OCI-LY7 (cell line): Measurements from ENCODE around the gene ANKRD30A.

Experiments
- EZH2phosphoT487 ChIP-seq: fragments of 200-600 bp; sonication (generic); IDR thresholded peaks from 2 replicates; pipeline ENCODE4 v1.6.1; 2018; ENCODE audit warnings: low read depth, borderline replicate concordance, mild to moderate bottlenecking, mixed run types, antibody characterized with exemption, low read length, moderate library complexity, mixed read lengths
- TF ChIP-seq, protein P1 (sequence below): fragments of 200-600 bp; sonication (generic); conservative IDR thresholded peaks from 2 replicates; pipeline ENCODE4 v1.5.1; 2014; ENCODE audit warnings: mild to moderate bottlenecking, antibody characterized with exemption, low read length, moderate library complexity, mixed read lengths

DNA sequence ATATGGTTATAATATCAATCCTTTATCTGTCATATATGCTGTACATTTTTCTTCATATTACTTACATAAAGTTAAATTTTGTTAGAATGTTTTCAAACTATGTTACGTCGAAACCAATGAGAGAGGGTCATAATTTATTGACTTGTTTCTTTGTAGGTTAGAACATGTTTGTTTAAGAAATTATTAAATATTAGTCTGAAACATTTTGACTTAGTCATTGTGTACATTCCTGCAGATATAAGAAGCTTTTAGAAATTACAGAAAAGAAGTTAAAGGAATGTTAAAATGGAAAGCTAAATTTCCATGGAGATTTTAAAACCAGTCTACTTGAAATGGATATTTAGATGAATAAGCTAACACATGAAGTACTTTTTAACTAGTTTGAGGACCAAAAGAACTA is 99.8 kb downstream of the ANKRD30A start:
- TF ChIP-seq, protein P1, sequence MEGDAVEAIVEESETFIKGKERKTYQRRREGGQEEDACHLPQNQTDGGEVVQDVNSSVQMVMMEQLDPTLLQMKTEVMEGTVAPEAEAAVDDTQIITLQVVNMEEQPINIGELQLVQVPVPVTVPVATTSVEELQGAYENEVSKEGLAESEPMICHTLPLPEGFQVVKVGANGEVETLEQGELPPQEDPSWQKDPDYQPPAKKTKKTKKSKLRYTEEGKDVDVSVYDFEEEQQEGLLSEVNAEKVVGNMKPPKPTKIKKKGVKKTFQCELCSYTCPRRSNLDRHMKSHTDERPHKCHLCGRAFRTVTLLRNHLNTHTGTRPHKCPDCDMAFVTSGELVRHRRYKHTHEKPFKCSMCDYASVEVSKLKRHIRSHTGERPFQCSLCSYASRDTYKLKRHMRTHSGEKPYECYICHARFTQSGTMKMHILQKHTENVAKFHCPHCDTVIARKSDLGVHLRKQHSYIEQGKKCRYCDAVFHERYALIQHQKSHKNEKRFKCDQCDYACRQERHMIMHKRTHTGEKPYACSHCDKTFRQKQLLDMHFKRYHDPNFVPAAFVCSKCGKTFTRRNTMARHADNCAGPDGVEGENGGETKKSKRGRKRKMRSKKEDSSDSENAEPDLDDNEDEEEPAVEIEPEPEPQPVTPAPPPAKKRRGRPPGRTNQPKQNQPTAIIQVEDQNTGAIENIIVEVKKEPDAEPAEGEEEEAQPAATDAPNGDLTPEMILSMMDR, result no peak
- no peak for TF ChIP-seq EZH2phosphoT487
